Measurements from ENCODE around the gene OR6Q1.

Gene OR6Q1

DNA sequence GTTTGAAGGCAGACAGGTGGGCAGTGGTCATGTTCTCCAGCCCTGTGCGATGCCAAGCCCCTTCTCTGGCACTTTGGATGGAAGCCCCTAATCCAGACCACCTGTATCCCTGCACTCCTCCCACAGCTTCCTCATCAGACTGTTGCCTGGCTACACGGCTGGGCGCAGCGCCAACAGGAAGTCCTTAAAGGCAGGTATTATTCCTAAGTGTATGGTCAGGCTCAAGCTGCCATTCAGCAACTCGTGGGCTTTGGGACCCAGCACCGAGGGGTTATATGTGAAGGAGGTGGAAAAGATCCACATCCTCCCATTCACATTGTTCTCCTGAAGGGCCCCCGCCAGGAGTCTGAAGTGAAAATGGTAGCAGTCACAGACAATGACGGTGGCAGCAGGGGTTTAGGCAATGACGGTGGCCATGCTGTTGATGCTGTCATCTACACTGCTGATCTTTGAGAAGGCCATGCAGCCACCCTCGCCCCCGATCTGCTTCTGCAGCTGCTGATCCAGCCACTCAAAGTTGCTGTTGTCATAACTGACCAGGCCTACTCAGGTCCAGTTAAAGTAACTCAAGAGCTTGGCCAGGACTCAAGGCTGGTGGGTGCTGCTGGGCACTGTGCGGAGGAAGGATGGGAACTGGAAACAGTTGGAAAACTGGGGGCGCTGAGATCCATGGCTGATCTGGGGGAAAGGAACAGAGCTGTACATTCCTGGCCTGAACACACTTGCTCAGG lies 27.7 kb downstream of the OR6Q1 start:
- no peak for DNase-seq (ENCODE audit: low read depth in 2 of 2)

DNA sequence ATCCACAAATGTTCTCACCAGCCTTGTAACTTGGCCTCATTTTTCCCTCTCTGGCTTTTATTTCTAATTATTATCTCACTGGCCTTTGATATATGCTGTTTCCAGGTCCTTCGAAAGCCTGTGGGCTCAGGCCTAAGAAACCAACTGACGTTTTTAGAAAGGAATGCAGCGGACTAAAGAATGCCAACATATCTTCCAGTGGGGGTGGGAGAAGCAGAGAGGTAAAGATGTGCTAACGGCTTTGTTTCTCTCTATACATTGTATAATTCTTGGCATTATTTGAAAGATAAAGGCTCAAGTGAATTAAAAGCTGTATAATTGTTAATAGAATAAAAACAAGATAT lies 28.2 kb downstream of the OR6Q1 start:
- DNase-seq (ENCODE audit: low read depth in 2 of 2) = no peak

DNA sequence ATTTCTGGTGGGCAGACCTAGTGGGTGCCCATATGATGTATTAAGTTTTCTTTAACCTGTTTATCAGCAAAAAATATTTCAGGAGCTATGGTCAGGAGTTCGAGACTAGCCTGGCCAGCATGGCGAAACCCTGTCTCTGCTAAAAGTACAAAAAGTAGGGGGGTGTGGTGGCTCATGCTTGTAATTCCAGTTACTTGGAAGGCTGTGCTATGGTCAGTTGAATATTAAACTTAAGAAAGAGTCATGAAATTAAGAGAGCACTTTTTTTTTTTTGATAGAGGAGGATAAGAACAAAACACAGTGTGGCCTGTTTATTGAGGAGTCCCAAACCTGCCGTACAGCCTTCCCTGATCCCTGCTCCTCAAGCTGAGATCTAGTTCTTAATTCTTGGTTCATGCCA lies 29.8 kb downstream of the OR6Q1 start:
- no peak for DNase-seq (ENCODE audit: low read depth in 2 of 2)

DNA sequence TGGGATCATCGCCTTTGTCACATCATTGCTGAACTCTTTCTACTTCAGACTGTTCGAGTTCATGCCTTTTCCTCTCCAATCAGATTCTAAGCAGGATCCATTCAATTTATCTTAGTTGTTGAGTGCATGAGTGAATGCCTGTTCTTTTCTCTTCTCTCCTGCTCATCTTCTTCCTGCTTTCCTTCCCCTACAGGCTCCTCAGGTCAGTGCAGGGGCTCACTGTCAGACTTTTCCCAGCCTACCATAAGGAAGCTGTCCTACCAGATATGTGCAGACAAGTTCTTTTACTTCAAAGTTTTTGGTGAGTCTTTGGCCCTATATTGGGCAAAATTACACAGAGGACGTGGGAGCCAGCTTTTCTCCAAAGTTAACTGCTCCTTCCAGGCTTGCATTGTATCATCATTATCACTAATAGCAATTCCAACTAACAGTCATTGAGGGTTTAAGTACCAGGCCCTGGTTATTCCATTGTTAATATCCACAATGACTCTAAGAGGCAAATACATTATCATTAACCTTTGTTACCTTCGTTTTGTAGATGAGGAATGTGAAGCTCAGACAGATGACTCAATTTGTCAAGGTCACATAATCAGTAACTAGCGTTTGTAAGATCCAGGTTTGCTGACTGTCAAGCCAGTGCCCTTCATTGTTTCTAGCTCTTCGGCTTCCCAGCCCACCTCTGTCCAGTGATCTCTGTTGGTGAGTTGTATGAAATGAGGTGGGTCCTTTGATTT lies 30.4 kb downstream of the OR6Q1 start:
- no peak for DNase-seq (ENCODE audit: low read depth in 2 of 2)

DNA sequence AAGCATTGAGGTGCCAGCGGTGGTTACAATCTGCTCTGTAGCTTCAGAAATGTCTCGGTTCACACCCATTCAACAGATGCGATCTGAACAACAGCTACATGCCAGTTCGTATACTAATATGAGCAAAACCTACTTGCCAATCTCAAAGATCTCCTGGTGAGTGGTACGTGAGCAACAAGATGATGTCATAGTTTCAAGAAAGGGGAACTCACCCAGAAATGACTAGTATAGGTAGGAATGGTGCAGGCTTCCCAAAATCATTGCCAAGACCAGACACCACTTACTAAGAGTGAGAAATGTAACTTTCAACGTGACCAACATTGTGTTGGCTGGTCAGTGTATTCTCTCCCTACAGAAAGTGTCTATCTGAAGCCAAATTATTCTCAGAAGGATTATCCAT lies 31.1 kb downstream of the OR6Q1 start:
- DNase-seq (ENCODE audit: low read depth in 2 of 2) = no peak

DNA sequence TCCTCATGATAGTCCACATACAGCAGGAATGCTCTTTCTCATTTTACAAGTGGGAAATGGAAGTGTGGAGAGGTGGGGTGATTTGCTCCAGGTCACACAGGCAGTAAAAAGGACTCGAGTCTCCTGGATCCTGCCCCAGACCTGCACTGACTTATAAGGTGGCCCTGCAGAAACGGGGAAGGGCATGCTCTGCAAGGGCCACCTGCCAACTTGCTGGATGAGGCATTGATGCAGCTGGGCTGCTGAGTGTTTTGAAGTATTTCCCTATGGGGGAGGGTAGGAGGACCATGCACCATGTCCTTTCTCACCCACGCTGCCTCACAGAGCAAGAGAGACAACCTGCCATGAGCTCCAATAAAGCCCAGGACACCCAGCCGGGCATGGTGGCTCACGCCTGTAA lies 36.9 kb downstream of the OR6Q1 start:
- DNase-seq (ENCODE audit: low read depth in 2 of 2) = no peak

DNA sequence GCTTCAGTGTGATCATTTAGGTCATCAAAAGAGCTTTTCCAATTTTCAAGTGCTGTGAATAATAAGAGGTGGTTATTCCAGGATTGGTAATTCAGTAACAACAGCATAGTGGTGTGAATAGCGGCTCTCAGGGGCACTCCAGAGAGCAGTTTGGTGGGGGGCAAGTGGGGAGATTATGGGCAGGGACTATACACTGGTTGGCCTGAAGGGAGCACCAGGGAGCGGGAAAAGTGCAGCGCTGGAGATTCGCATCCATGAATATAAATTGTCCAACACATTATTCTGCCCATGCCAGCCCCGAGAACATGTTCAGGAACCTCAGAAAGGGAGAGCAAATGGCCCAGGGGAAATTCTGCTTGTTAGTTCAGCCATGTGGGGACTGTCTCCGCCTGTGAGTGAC lies 37.9 kb downstream of the OR6Q1 start:
- no peak for DNase-seq (ENCODE audit: low read depth in 2 of 2)

DNA sequence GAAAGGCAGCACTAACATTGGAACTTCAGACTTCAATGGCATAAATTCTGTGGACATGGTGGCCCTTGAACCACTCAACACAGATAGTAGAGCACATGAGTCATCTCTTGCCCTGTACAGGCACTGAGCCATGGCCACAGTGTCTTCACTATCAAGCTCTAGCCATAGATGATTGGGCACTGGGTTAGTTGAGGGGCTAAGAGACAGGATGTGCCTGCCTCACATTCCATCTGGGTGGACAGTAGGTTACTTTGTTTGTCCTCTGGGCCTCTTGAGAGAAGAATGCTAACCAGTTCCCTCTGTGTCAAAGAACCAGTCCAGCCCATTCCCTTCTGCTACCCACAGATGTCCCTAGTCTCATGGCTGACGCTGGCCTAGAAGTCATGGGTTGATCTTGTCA lies 39.8 kb downstream of the OR6Q1 start:
- no peak for DNase-seq (ENCODE audit: low read depth in 2 of 2)

DNA sequence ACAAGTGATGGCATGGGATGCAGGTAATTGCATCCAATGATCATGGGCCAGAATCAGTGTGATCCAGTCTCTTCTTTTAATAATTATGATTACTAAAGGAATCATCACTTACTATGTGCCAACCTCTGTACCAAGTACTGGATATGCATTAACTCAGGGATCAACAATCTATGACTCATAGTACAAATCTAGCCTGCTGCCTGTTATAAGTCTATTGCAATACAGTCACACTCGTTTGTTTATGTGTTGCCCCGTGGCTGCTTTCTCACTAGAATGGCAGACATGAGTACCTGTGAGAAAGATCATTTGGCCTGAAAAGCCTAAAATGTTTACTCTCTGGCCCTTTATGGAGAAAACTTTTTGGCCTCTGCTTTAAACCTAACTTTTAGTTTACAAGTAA lies 45.0 kb downstream of the OR6Q1 start:
- DNase-seq (ENCODE audit: low read depth in 2 of 2) = no peak

All from stimulated activated CD8-positive, alpha-beta memory T cell treated with anti-CD3 and anti-CD28 coated beads, Interleukin-15, amount 100 ng/mL, for 48 hours (primary cell).